CD4-positive, alpha-beta T cell treated with Interleukin-10 for 1 hour (primary cell): ENCODE results near the gene PRKCD.

Experiments
- DNase-seq: peaks from one replicate; pipeline ENCODE4 v3.0.0-alpha.2; 2020

Gene PRKCD

GRCh38 chr3:53171827-53172505 lies 11.0 kb downstream of the PRKCD start:
- DNase-seq, result no peak

GRCh38 chr3:53173107-53173506 lies 12.1 kb downstream of the PRKCD start:
- no peak for DNase-seq

GRCh38 chr3:53174346-53175250 lies 13.6 kb downstream of the PRKCD start:
- DNase-seq, result no peak

GRCh38 chr3:53175613-53176540 lies 14.9 kb downstream of the PRKCD start:
- no peak for DNase-seq

- no peak for DNase-seq
These were observed 17.2 kb downstream of the PRKCD start for GRCh38 chr3:53178246-53178645.

- DNase-seq, result no peak
These were observed 18.6 kb downstream of the PRKCD start for GRCh38 chr3:53179580-53179979.

- no peak for DNase-seq
These were observed 19.5 kb downstream of the PRKCD start for GRCh38 chr3:53180305-53181023.

GRCh38 chr3:53181024-53181371 lies 20.0 kb downstream of the PRKCD start:
- DNase-seq, result no peak

GRCh38 chr3:53181528-53181927 lies 20.5 kb downstream of the PRKCD start:
- no peak for DNase-seq

GRCh38 chr3:53182764-53183355 lies 21.9 kb downstream of the PRKCD start:
- DNase-seq, result no peak

- no peak for DNase-seq
These were observed 22.5 kb downstream of the PRKCD start for GRCh38 chr3:53183514-53183913.

- DNase-seq, result no peak
These were observed 23.7 kb downstream of the PRKCD start for GRCh38 chr3:53184701-53185100.

GRCh38 chr3:53185761-53186465 lies 24.9 kb downstream of the PRKCD start:
- no peak for DNase-seq

GRCh38 chr3:53186726-53187125 lies 25.7 kb downstream of the PRKCD start:
- DNase-seq, result no peak

- DNase-seq, result no peak
These were observed 26.4 kb downstream of the PRKCD start for GRCh38 chr3:53187430-53187829.

- no peak for DNase-seq
These were observed 27.2 kb downstream of the PRKCD start for GRCh38 chr3:53188136-53188685.

- DNase-seq, result no peak
These were observed 27.7 kb downstream of the PRKCD start for GRCh38 chr3:53188720-53189119.

- no peak for DNase-seq
These were observed 28.3 kb downstream of the PRKCD start for GRCh38 chr3:53189276-53189675.

GRCh38 chr3:53190659-53191058 lies 29.6 kb downstream of the PRKCD start:
- no peak for DNase-seq

GRCh38 chr3:53191836-53192480 lies 30.9 kb downstream of the PRKCD start:
- DNase-seq, result no peak

- DNase-seq, result no peak
These were observed 31.6 kb downstream of the PRKCD start for GRCh38 chr3:53192608-53193007.
